Esophagus muscularis mucosa (tissue), 4 donors: ENCODE data around the gene TMEM229B. TPM values are rescaled to one million over a fixed set of nuclear protein-coding genes. Genes with fewer than 3 reads are reported as not detected.

ENCODE experiments used
- DNase-seq: peaks from one replicate; pipeline ENCODE4 v3.0.0-alpha.2; 2017; ENCODE audit errors: extremely low spot score
- H3K27ac ChIP-seq, 4 donors: fragments of 200-600 bp; sonication (generic); replicated peaks in 1 of 4; 1 replicate in 3 of 4; 2 replicates in 1 of 4; pipeline ENCODE4 v1.5.1; 2016 to 2019; ENCODE audit warnings: mild to moderate bottlenecking in 1 of 4
- H3K27me3 ChIP-seq, 4 donors: fragments of 200-600 bp; sonication (generic); one replicate each; pipeline versions ENCODE4 v1.5.1 to v1.6.0; 2016 to 2019
- H3K36me3 ChIP-seq, 4 donors: fragments of 200-600 bp; sonication (generic); one replicate each; pipeline ENCODE4 v1.5.1; 2016 to 2019
- H3K4me1 ChIP-seq, 4 donors: fragments of 200-600 bp; sonication (generic); one replicate each; pipeline ENCODE4 v1.5.1; 2016 to 2019
- H3K4me3 ChIP-seq, 4 donors: fragments of 200-600 bp; sonication (generic); 1 replicate in 2 of 4; 2 replicates in 2 of 4; pipeline ENCODE4 v1.5.1; 2016 to 2019; ENCODE audit warnings: mild to moderate bottlenecking in 4 of 4, moderate library complexity in 1 of 4
- H3K9me3 ChIP-seq, 4 donors: fragments of 200-600 bp; sonication (generic); 1 replicate in 3 of 4; 2 replicates in 1 of 4; pipeline ENCODE4 v1.5.1; 2016 to 2019
- EP300 ChIP-seq: sonication (generic); formaldehyde crosslinking; IDR thresholded peaks from one replicate; pipeline ENCODE4 v1.6.1; 2017; ENCODE audit warnings: antibody characterized with exemption
- POLR2A ChIP-seq: fragments of 450-650 bp; IDR thresholded peaks from one replicate; pipeline ENCODE4 v1.6.1; 2017; ENCODE audit warnings: antibody characterized with exemption, moderate library complexity, mild to moderate bottlenecking, low read depth
- POLR2AphosphoS5 ChIP-seq, 2 donors: sonication (generic); formaldehyde crosslinking; IDR thresholded peaks; one replicate each; pipeline ENCODE4 v1.6.1; 2017; ENCODE audit warnings: antibody characterized with exemption in 2 of 2
- WGBS: methylation state at CpG from one replicate; pipeline ENCODE4 v1.1.5; 2018; 5-methylcytosine and 5-hydroxymethylcytosine counted together
- intact Hi-C: fragments of 100-400 bp; cut with DNase I; formaldehyde crosslinking; loops from one replicate; pipeline ENCODE4 v1.15.1; 2023
- total RNA-seq, 4 donors: library from RNA; depleted of rRNA; stranded (reverse); fragments of >200 nt; gene quantifications; one replicate each; pipeline versions ENCODE4 v1.1.0 to v1.2.1, GENCODE V29; 2016
- TF ChIP-seq, protein P1 (sequence below), 3 experiments: fragments of 200-600 bp in 2 of 3; fragments of 450-650 bp in 1 of 3; sonication (generic) in 2 of 3; IDR thresholded peaks; one replicate each; pipeline ENCODE4 v1.5.1; 2017 to 2019; ENCODE audit warnings: antibody characterized with exemption in 3 of 3, mild to moderate bottlenecking in 2 of 3, moderate library complexity in 1 of 3

Gene TMEM229B
- total RNA-seq, 4 donors from 2014 or later = 2.0 to 4.2 (median 3.4) TPM

DNA sequence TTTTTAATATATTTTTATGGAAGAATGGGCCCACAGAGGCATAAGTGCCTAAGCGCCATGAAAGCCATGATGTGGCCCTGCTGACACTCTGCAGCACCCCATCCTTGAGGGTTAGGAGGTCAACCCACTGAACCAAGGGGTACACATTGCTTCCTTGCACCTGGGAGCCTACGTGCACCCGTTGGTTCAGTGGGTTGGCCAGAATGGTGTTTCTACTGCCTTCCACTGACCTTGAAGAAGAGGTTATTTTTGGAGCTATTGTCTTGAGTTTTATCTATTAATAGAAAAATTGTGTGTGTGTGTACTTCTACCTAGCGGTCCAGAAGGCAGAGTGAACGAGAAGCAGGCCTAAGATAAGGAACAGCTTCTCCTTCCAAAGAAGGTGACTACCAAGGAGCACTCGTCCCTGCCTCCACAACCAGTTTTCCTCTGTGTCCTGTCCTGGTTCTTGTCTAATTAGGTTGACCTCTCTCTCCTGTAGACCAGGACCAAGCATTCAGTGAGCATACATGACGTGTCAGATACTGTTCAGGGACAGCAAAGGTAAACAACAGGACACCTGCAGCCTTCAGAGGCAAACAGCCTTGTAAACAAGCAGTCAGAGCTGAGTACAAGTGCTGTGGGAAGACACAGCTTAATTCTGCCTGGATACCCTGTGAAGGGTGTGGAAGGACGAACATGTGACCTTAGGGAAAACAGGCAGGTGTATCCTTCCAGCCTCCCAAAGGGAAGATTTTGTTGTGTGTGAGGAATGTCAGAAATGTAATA lies 46.2 kb downstream of the TMEM229B start:
- 81% methylated on average over 8 of the region's 8 CpGs for WGBS
- no peak overlapping the region for H3K27ac ChIP-seq
- H3K4me1 ChIP-seq = peaks cover 0 to 3% (median 0%) of the 10 kb centered on the region in 4 donors
- H3K4me3 ChIP-seq = no peak overlapping the region
- H3K36me3 ChIP-seq = no peaks in the 10 kb centered on the region
- H3K27me3 ChIP-seq = peaks cover 0 to 20% (median 0%) of the 10 kb centered on the region in 4 donors
- no peaks in the 10 kb centered on the region for H3K9me3 ChIP-seq
- TF ChIP-seq, protein P1, sequence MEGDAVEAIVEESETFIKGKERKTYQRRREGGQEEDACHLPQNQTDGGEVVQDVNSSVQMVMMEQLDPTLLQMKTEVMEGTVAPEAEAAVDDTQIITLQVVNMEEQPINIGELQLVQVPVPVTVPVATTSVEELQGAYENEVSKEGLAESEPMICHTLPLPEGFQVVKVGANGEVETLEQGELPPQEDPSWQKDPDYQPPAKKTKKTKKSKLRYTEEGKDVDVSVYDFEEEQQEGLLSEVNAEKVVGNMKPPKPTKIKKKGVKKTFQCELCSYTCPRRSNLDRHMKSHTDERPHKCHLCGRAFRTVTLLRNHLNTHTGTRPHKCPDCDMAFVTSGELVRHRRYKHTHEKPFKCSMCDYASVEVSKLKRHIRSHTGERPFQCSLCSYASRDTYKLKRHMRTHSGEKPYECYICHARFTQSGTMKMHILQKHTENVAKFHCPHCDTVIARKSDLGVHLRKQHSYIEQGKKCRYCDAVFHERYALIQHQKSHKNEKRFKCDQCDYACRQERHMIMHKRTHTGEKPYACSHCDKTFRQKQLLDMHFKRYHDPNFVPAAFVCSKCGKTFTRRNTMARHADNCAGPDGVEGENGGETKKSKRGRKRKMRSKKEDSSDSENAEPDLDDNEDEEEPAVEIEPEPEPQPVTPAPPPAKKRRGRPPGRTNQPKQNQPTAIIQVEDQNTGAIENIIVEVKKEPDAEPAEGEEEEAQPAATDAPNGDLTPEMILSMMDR (IDR thresholded peaks at IDR 0.05) = no peak
- no peak for TF ChIP-seq EP300
- TF ChIP-seq POLR2A = no peak
- TF ChIP-seq POLR2AphosphoS5 (IDR thresholded peaks at IDR 0.05) = no peak
- intact Hi-C loops = no loop called here
- no peak for DNase-seq

DNA sequence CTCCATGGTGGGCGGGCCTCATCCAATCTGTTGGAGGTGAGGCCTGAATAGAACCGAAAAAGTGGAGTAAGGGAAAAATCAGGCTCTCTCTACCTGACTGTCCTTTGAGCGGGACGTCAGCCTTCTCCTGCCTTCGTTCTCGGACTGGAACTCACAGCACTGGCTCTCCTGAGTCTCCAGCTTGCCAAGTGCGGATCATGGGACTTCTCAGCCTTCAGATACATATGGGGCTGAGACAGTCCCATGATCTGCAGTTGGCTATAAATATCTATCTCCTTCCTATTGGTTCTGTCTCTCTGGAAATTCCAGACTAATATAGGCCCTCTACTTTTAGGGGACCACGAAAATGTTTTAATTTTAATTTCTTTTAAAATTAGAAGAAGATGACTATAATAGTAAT lies 46.8 kb downstream of the TMEM229B start:
- no peaks in the 10 kb centered on the region for H3K9me3 ChIP-seq
- no peak overlapping the region for H3K4me3 ChIP-seq
- no peaks in the 10 kb centered on the region for H3K36me3 ChIP-seq
- H3K27me3 ChIP-seq = peaks cover 0 to 20% (median 0%) of the 10 kb centered on the region in 4 donors
- WGBS = 90% methylated on average over 8 of the region's 8 CpGs
- intact Hi-C loops = no loop called here
- no peak overlapping the region for H3K27ac ChIP-seq
- TF ChIP-seq EP300 = no peak
- TF ChIP-seq POLR2A = no peak
- no peak for TF ChIP-seq POLR2AphosphoS5 (IDR thresholded peaks at IDR 0.05)
- TF ChIP-seq, protein P1 (IDR thresholded peaks at IDR 0.05) = no peak
- DNase-seq = no peak
- H3K4me1 ChIP-seq = peaks cover 0 to under 1% (median 0%) of the 10 kb centered on the region in 4 donors

DNA sequence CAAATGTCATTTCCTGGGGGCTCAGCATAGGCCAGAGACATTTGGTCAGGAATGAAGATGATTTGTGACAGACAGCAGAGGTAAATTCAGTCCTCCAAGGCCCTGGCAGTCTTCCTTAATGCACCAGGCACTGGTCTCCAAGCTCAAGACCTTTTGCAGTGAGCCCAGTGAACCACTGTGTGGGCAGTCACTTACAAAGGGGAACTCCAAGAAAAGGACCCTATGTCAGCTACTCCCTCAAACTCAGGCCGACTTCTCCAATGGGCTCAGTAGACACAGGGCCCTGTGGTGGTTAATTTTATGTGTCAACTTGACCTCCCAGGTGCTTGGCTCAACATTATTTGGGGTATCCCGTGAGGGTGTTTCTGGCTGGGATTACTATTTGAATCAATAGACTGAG lies 47.3 kb downstream of the TMEM229B start:
- no peak overlapping the region for H3K27ac ChIP-seq
- H3K27me3 ChIP-seq = peaks cover 0 to 20% (median 0%) of the 10 kb centered on the region in 4 donors
- no peaks in the 10 kb centered on the region for H3K36me3 ChIP-seq
- 78% methylated on average over 2 of the region's 2 CpGs for WGBS
- TF ChIP-seq POLR2A (no peak), POLR2AphosphoS5 (IDR thresholded peaks at IDR 0.05) (no peak)
- no peak for DNase-seq
- H3K9me3 ChIP-seq = no peaks in the 10 kb centered on the region
- no peak overlapping the region for H3K4me3 ChIP-seq
- intact Hi-C loops = no loop called here
- H3K4me1 ChIP-seq = no peaks in the 10 kb centered on the region

DNA sequence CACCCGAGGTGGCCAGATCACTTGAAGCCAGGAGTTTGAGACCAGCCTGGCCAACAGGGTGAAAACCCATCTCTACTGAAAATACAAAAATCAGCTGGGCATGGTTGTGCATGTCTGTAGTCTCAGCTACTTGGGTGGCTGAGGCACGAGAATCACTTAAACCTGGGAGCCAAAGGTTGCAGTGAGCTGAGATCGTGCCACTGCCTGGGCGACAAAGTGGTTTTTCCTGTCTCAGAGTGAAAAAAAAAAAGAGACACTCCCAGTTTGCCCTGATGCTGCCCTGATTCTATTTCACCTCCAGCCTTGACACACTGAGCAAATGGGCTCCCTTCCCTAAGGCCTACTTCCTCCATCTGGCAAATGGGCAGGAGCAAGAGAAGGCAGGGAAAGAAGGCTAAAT lies 48.0 kb downstream of the TMEM229B start:
- H3K27ac ChIP-seq = no peak overlapping the region
- intact Hi-C loops = no loop called here
- no peaks in the 10 kb centered on the region for H3K4me1 ChIP-seq
- no peaks in the 10 kb centered on the region for H3K9me3 ChIP-seq
- H3K4me3 ChIP-seq = no peak overlapping the region
- no peak for DNase-seq
- TF ChIP-seq POLR2A = no peak
- no peak for TF ChIP-seq EP300
- WGBS = 88% methylated on average over 4 of the region's 4 CpGs
- H3K27me3 ChIP-seq = peaks cover 0 to 20% (median 0%) of the 10 kb centered on the region in 4 donors
- H3K36me3 ChIP-seq = no peaks in the 10 kb centered on the region

DNA sequence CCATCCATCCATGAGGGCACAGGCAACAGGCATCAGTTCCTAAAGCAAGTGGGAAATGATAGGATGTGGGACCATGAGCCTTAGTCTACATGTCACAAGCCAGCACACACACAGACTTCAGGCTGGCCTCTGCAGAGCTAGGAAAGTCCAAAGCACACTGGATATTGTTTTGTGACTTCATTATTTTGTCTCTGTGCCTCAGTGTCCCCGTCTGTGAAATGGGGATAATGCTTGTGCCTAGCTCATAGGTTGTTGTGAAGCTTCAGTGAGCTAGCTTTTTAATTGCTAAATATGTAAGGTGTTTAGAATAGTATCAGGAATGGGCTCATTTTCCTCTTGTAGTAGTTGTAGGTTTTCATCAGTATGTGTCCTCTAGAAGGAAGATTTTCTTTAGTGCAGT lies 49.6 kb downstream of the TMEM229B start:
- Histone ChIP-seq H3K27ac (no peak overlapping the region), H3K27me3 (peaks cover 0 to 9% (median 0%) of the 10 kb centered on the region in 4 donors), H3K4me1 (no peaks in the 10 kb centered on the region), H3K36me3 (no peaks in the 10 kb centered on the region), H3K4me3 (no peak overlapping the region), H3K9me3 (no peaks in the 10 kb centered on the region)
- intact Hi-C loops = no loop called here
- WGBS = 73% methylated on average over 1 of the region's 1 CpG
- no peak for DNase-seq
- TF ChIP-seq POLR2A = no peak
- no peak for TF ChIP-seq POLR2AphosphoS5 (IDR thresholded peaks at IDR 0.05)

DNA sequence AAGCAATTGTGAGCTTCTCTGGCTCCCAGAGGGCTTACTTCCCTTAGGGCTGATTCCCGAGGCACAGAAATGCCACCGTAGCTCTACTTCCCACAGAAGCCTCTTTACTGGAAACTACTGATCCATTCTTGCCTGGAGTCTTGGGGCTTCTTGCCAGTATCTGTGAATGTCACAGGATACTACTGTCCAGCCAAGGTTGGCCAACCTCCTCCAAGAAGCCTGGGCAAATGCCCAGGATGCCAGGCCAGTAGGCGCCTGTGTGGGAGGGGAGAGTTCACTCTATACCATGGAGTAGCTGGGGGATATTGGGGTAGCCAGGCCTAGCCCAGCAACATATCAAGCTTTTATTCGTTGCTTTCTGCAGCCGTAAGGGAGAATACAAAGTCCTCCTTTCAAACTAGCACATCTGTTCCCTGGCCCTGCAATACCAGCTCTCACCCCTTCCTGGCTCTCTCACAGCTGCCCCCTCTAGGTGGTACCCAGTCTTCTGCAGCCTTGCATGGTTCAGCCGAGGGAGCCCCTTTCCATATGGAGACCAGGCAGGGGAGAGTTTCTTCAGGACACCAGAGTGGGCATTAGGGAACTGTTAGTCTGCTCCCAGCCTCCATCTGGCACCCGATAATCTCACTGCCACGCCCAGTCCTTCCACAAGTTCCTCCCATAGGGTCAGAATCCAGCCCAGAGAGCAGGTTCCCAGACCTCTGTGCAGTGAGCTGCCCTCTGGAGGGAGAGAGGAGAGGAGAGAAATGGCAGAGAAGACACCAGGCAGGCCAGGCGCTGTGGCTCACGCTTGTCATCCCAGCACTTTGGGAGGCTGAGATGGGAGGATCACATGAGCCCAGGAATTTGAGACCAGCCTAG lies 52.3 kb downstream of the TMEM229B start:
- no peak for DNase-seq
- intact Hi-C loops = no loop called here
- TF ChIP-seq POLR2AphosphoS5 (IDR thresholded peaks at IDR 0.05) = no peak
- TF ChIP-seq, protein P1 (IDR thresholded peaks at IDR 0.05) = no peak
- TF ChIP-seq POLR2A = no peak
- no peak for TF ChIP-seq EP300
- Histone ChIP-seq H3K27me3 (no peaks in the 10 kb centered on the region), H3K27ac (no peak overlapping the region), H3K36me3 (no peaks in the 10 kb centered on the region), H3K9me3 (no peaks in the 10 kb centered on the region), H3K4me3 (no peak overlapping the region), H3K4me1 (peaks cover 0 to 10% (median 5%) of the 10 kb centered on the region in 4 donors)
- 89% methylated on average over 10 of the region's 10 CpGs for WGBS
